HepG2 (cell line): ENCODE results near the gene LITAFD. TPM values are rescaled to one million over a fixed set of nuclear protein-coding genes. Genes with fewer than 3 reads are reported as not detected.
A peak's percentile ranks its signal among the peaks of the same experiment; 100 is the strongest.

Experiments
- AGO2 ChIP-seq: fragments of 200-400 bp; formaldehyde crosslinking; optimal IDR thresholded peaks from 2 replicates; pipeline ENCODE3; 2017; ENCODE audit warnings: mild to moderate bottlenecking, low read depth, low read length, moderate library complexity
- ASH2L ChIP-seq: fragments of 300-600, 200-600 bp; sonication (generic); IDR thresholded peaks from 2 replicates; pipeline ENCODE4 v1.7.0; 2017; ENCODE audit warnings: low read depth, mild to moderate bottlenecking, moderate library complexity, mixed read lengths, low read length; ENCODE audit not compliant: insufficient read length
- DDIT3 ChIP-seq: sonication (generic); formaldehyde crosslinking; IDR thresholded peaks from 2 replicates; pipeline ENCODE4 v1.4.0; 2020; ENCODE audit warnings: mild to moderate bottlenecking, missing genetic modification reagents
- ELF1 ChIP-seq: sonication (generic); formaldehyde crosslinking; IDR thresholded peaks from 2 replicates; pipeline ENCODE4 v1.4.0; 2020; ENCODE audit warnings: missing genetic modification reagents
- HNF4G ChIP-seq, 2 experiments: sonication (generic) in 1 of 2; formaldehyde crosslinking in 1 of 2; IDR thresholded peaks; 2 replicates each; pipeline versions ENCODE4 v1.4.0 to v1.6.1; 2011 to 2020; ENCODE audit warnings: borderline replicate concordance in 2 of 2, low read depth in 2 of 2, mild to moderate bottlenecking in 2 of 2, low read length in 1 of 2, missing genetic modification reagents in 1 of 2, moderate library complexity in 1 of 2
- IKZF1 ChIP-seq: fragments of 450-650 bp; IDR thresholded peaks from 2 replicates; pipeline ENCODE4 v1.7.1; 2016
- LBX2 ChIP-seq: sonication (generic); formaldehyde crosslinking; IDR thresholded peaks from 2 replicates; pipeline ENCODE4 v1.5.0; 2020; ENCODE audit warnings: missing genetic modification reagents, mild to moderate bottlenecking, borderline replicate concordance
- MEIS1 ChIP-seq: sonication (generic); formaldehyde crosslinking; IDR thresholded peaks from 2 replicates; pipeline ENCODE4 v1.9.0; 2021; ENCODE audit warnings: mild to moderate bottlenecking, missing genetic modification reagents, moderate library complexity, borderline replicate concordance
- ONECUT2 ChIP-seq: sonication (generic); formaldehyde crosslinking; IDR thresholded peaks from 2 replicates; pipeline ENCODE4 v1.4.0; 2020; ENCODE audit warnings: missing genetic modification reagents
- PCBP2 ChIP-seq: fragments of 200-400 bp; formaldehyde crosslinking; optimal IDR thresholded peaks from 2 replicates; pipeline ENCODE3; 2018; ENCODE audit warnings: low read length, low read depth; ENCODE audit not compliant: poor library complexity, severe bottlenecking
- PRMT3 ChIP-seq: sonication (generic); formaldehyde crosslinking; IDR thresholded peaks from 2 replicates; pipeline ENCODE4 v1.8.1; 2022; ENCODE audit warnings: low read depth, mild to moderate bottlenecking, moderate library complexity, missing genetic modification reagents, borderline replicate concordance
- SALL2 ChIP-seq: sonication (generic); formaldehyde crosslinking; IDR thresholded peaks from 2 replicates; pipeline ENCODE4 v1.8.1; 2023; ENCODE audit warnings: mild to moderate bottlenecking, missing genetic modification reagents, inconsistent platforms
- TRIM24 ChIP-seq: sonication (generic); formaldehyde crosslinking; IDR thresholded peaks from 2 replicates; pipeline ENCODE4 v1.8.0; 2022; ENCODE audit warnings: mild to moderate bottlenecking, missing genetic modification reagents
- ZKSCAN5 ChIP-seq: sonication (generic); formaldehyde crosslinking; IDR thresholded peaks from 2 replicates; pipeline ENCODE4 v1.5.1; 2020; ENCODE audit warnings: mild to moderate bottlenecking, missing genetic modification reagents
- ZNF232 ChIP-seq: sonication (generic); formaldehyde crosslinking; IDR thresholded peaks from 2 replicates; pipeline ENCODE4 v1.4.0; 2020; ENCODE audit warnings: missing genetic modification reagents, borderline replicate concordance
- ZNF30 ChIP-seq: sonication (generic); formaldehyde crosslinking; IDR thresholded peaks from 2 replicates; pipeline ENCODE4 v1.5.0; 2020; ENCODE audit warnings: mild to moderate bottlenecking, missing genetic modification reagents
- ZNF317 ChIP-seq: sonication (generic); formaldehyde crosslinking; IDR thresholded peaks from 2 replicates; pipeline ENCODE4 v1.5.0; 2020; ENCODE audit warnings: mild to moderate bottlenecking, missing genetic modification reagents
- ZNF337 ChIP-seq: sonication (generic); formaldehyde crosslinking; IDR thresholded peaks from 2 replicates; pipeline ENCODE4 v1.5.1; 2020; ENCODE audit warnings: missing genetic modification reagents, low read depth, mild to moderate bottlenecking, borderline replicate concordance
- ZNF709 ChIP-seq: sonication (generic); formaldehyde crosslinking; IDR thresholded peaks from 2 replicates; pipeline ENCODE4 v1.5.0; 2020; ENCODE audit warnings: mild to moderate bottlenecking, missing genetic modification reagents
- ZNF740 ChIP-seq: sonication (generic); formaldehyde crosslinking; IDR thresholded peaks from 2 replicates; pipeline ENCODE4 v1.4.0; 2020; ENCODE audit warnings: missing genetic modification reagents
- polyA plus RNA-seq, 8 experiments: library from polyadenylated mRNA; depleted of rRNA in 3 of 8; stranded (reverse) in 7 of 8; unstranded in 1 of 8; fragments of >200 nt; fragmentation: Illumina TruSeq in 4 of 8; extraction: Trizol in 4 of 8; gene quantifications; 2 replicates each; pipeline versions ENCODE4 v1.2.1 to v1.2.3, GENCODE V29; 2011 to 2016; ENCODE audit warnings: low read depth in 4 of 8, missing spikeins in 1 of 8, mixed read lengths in 1 of 8; ENCODE audit not compliant: insufficient read depth in 1 of 8
- total RNA-seq, 5 experiments: library from RNA; depleted of rRNA; stranded (reverse); fragments of >200 nt; fragmentation: Illumina TruSeq; extraction: Trizol; gene quantifications; 2 replicates each; pipeline ENCODE4 v1.2.3, GENCODE V29; 2016; ENCODE audit warnings: low read depth in 1 of 5

The LITAFD gene
- total and polyA plus RNA-seq, 2 of the 13 experiments (the other 11 are each of a cell fraction or from before 2014, with no cell fraction given), result not detected

GRCh38 chr16:8853611-8854010 lies 28.5 kb upstream of the LITAFD start (continued):
- TF ChIP-seq ZNF740 (CRISPR knock-in tag), result no peak
- no peak for TF ChIP-seq ZNF709 (CRISPR knock-in tag)
- no peak for TF ChIP-seq HNF4G (IDR thresholded peaks at IDR 0.05; ENCODE audit: borderline replicate concordance, low read depth, low read length)
- TF ChIP-seq HNF4G (CRISPR knock-in tag; IDR thresholded peaks at IDR 0.05; ENCODE audit: borderline replicate concordance, low read depth), result no peak
- no peak for TF ChIP-seq ZNF317 (CRISPR knock-in tag)
- TF ChIP-seq MEIS1, result no peak
- no peak for TF ChIP-seq ZNF337 (CRISPR knock-in tag)
- TF ChIP-seq ZKSCAN5, result no peak
- peak; percentile 44 for TF ChIP-seq AGO2
- 0 out of 2 replicates have a peak, but pooled peaks have one; percentile 7 for TF ChIP-seq ONECUT2 (CRISPR knock-in tag)
- TF ChIP-seq DDIT3 (CRISPR knock-in tag), result no peak
- 0 out of 2 replicates have a peak, but pooled peaks have one; percentile 4 for TF ChIP-seq PRMT3 (CRISPR knock-in tag)
- no peak for TF ChIP-seq PCBP2
- TF ChIP-seq ELF1, result no peak
- TF ChIP-seq ZNF30 (CRISPR knock-in tag), result no peak
- TF ChIP-seq ASH2L, result no peak
- no peak for TF ChIP-seq IKZF1
- 0 out of 2 replicates have a peak, but pooled peaks have one; percentile 37 for TF ChIP-seq SALL2 (CRISPR knock-in tag)
- no peak for TF ChIP-seq TRIM24
- TF ChIP-seq ZNF232 (CRISPR knock-in tag), result 0 out of 2 replicates have a peak, but pooled peaks have one; percentile 31
- TF ChIP-seq LBX2, result no peak
